HFFc6 (cell line): ENCODE measurements around the gene NRAP. TPM values are rescaled to one million over a fixed set of nuclear protein-coding genes. Genes with fewer than 3 reads are reported as not detected.

Source experiments
- DNase-seq: peaks from one replicate; pipeline ENCODE4 v3.0.0-alpha.2; 2018
- H3K27ac Mint-ChIP-seq: 2 replicates; pipeline ENCODE4 v1.8.0; 2020; ENCODE audit warnings: mild to moderate bottlenecking, mixed read lengths
- H3K27me3 Mint-ChIP-seq: 2 replicates; pipeline ENCODE4 v1.8.0; 2021; ENCODE audit warnings: mild to moderate bottlenecking, moderate library complexity, mixed read lengths; ENCODE audit not compliant: insufficient read depth
- H3K36me3 Mint-ChIP-seq: 2 replicates; pipeline ENCODE4 v1.8.0; 2021; ENCODE audit warnings: low read depth, mixed read lengths
- H3K4me1 Mint-ChIP-seq: 2 replicates; pipeline ENCODE4 v1.8.0; 2020; ENCODE audit warnings: low read depth, mixed read lengths
- H3K4me3 Mint-ChIP-seq: 2 replicates; pipeline ENCODE4 v1.8.0; 2020; ENCODE audit warnings: mild to moderate bottlenecking, moderate library complexity, mixed read lengths
- H3K9me3 Mint-ChIP-seq: 2 replicates; pipeline ENCODE4 v1.8.0; 2020; ENCODE audit warnings: mild to moderate bottlenecking, mixed read lengths
- total RNA-seq, 6 experiments: library from RNA; stranded (reverse); fragmentation: NEBNext Ultra II Directional; extraction: Animal tissue kit (Norgen Biotek cat#: 25700); gene quantifications; 2 replicates in 1 of 6; 3 replicates in 5 of 6; pipeline ENCODE4 v1.2.3, GENCODE V29; 2021
- TF ChIP-seq, protein P1 (sequence below): fragments of 200-600 bp; sonication (generic); IDR thresholded peaks from 2 replicates; pipeline ENCODE4 v1.5.0; 2021; ENCODE audit warnings: antibody characterized with exemption, mild to moderate bottlenecking

Gene NRAP
- total RNA-seq, 6 experiments from 2014 or later: not detected

DNA sequence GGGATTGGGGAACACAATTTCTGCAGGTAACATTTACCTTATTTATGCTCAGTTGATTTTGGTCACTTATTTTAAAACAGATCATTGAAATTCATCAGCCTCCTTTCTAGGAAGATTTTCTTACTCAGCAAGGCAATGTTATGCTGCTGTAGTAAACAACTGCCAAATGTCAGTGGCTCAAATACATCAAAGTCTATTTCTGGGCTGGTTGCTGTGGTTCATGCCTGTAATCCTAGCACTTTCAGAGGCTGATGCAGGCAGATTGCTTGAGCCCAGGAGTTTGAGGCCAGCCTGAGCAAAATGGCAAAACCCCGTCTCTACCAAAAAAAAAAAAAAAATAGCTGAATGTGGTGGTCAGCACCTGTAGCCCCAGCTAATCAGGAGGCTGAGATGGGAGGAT lies 85.1 kb downstream of the NRAP start:
- Mint-ChIP-seq H3K9me3 (no peaks in the 10 kb centered on the region), H3K4me3 (no peak overlapping the region), H3K27ac (no peak overlapping the region), H3K27me3 (peaks cover 14% of the 10 kb centered on the region), H3K36me3 (no peaks in the 10 kb centered on the region), H3K4me1 (no peaks in the 10 kb centered on the region)
- DNase-seq: no peak
- TF ChIP-seq, protein P1, sequence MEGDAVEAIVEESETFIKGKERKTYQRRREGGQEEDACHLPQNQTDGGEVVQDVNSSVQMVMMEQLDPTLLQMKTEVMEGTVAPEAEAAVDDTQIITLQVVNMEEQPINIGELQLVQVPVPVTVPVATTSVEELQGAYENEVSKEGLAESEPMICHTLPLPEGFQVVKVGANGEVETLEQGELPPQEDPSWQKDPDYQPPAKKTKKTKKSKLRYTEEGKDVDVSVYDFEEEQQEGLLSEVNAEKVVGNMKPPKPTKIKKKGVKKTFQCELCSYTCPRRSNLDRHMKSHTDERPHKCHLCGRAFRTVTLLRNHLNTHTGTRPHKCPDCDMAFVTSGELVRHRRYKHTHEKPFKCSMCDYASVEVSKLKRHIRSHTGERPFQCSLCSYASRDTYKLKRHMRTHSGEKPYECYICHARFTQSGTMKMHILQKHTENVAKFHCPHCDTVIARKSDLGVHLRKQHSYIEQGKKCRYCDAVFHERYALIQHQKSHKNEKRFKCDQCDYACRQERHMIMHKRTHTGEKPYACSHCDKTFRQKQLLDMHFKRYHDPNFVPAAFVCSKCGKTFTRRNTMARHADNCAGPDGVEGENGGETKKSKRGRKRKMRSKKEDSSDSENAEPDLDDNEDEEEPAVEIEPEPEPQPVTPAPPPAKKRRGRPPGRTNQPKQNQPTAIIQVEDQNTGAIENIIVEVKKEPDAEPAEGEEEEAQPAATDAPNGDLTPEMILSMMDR: no peak

DNA sequence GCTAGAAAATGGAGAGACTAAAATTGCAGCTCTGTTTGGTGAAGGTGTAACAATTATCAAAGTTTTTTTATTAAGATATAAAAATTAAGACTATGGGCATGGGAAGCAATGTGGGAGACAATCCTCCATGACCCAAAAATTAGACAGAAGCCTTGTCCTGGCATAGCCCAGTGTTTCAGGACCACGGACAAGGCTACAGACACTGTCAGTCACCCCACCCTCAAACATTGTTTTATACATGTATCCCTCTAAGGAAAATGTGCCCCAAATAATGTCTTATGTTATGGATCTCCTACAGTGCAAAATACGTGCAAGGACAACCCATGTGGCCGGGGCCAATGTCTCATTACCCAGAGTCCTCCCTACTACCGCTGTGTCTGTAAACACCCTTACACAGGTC lies 87.0 kb downstream of the NRAP start:
- TF ChIP-seq, protein P1: no peak
- H3K27me3 Mint-ChIP-seq: peaks cover 16% of the 10 kb centered on the region
- H3K9me3 Mint-ChIP-seq: no peaks in the 10 kb centered on the region
- H3K36me3 Mint-ChIP-seq: no peaks in the 10 kb centered on the region
- DNase-seq: peak; percentile 8
- H3K4me3 Mint-ChIP-seq: no peak overlapping the region
- H3K4me1 Mint-ChIP-seq: no peaks in the 10 kb centered on the region
- H3K27ac Mint-ChIP-seq: no peak overlapping the region

DNA sequence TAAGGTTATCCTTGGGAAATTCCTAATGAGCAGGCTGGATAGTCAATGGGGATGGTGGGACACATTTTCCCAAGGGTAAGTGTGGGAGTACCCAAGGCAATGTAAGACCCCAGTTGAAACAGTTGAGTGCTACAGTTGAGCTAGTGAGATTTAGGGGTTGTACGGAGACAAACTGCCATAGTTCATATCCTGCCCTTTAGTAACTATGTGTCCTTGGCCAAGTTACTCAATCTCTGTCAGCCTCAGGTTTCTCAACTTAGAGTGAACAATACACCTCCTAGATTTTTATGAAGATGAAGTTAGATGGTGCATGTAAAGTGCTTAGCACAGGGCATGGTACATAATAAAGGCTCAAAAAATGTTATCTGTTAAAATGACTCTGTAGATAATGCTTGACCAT lies 90.5 kb downstream of the NRAP start:
- Mint-ChIP-seq H3K4me3 (no peak overlapping the region), H3K4me1 (no peaks in the 10 kb centered on the region), H3K27me3 (peaks cover 30% of the 10 kb centered on the region), H3K36me3 (no peaks in the 10 kb centered on the region), H3K27ac (no peak overlapping the region), H3K9me3 (no peaks in the 10 kb centered on the region)
- TF ChIP-seq, protein P1: no peak
- DNase-seq: no peak

DNA sequence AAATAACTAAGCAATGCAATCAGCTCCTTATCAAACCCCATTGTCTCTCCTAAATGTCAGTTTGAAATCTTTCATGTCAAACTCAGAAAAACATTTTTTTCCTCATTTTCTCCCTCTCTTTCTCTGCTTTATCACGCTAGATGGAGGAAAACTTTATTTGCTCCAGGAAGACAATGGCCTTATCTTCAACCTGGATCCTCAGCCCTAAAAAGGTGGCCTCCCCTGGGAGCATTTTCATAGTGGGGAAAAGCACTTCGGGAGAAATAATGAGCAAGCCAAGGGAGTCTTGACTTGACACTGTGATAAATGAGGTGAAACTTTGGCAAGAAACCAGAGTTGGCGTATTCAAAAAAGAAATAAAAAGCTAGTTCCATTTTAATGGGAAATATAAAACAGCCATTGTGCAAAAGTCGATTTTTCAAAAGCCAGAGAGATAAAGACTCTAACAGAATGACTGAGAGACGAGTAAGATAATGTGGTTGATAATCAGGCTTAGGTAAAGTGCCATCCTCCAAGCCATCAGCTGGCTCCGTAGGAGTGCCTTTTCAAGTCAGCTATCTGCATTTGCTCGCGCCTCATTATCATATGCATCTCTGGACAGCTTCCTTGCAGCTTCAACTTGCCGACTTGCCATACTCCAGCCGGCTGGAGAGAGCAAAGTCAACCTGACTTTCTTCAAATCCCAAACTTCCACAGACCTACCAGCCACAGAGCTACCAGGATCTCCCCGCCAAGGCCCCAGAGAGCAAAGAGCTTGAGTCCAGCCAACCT lies 91.1 kb downstream of the NRAP start:
- Mint-ChIP-seq H3K27ac (no peak overlapping the region), H3K9me3 (no peaks in the 10 kb centered on the region), H3K36me3 (no peaks in the 10 kb centered on the region), H3K27me3 (peaks cover 26% of the 10 kb centered on the region), H3K4me1 (no peaks in the 10 kb centered on the region), H3K4me3 (no peak overlapping the region)
- TF ChIP-seq, protein P1: no peak
- DNase-seq: no peak

DNA sequence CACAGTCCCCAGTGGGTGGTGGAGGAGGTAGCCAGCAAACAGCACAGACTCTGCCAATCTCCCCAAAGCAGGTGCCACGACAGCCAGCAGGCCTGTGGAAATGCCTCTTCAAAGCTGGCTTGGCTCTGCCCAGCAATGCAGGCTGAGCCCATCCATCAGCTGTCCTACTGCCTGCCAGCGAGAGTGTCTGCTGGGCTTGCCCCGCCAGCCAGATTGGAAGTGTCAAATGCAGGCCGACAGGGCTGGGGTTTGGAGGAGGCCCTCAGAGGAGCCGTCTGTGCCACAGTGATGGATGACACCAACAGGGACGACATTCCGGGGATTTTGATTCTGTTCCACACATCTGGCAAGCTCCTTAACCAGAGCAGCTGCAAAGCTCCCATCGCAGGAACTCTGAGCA lies 94.3 kb downstream of the NRAP start:
- Mint-ChIP-seq H3K27ac (no peak overlapping the region), H3K4me1 (no peaks in the 10 kb centered on the region), H3K9me3 (no peaks in the 10 kb centered on the region), H3K4me3 (no peak overlapping the region), H3K36me3 (no peaks in the 10 kb centered on the region), H3K27me3 (peaks cover 28% of the 10 kb centered on the region)
- DNase-seq: no peak
- TF ChIP-seq, protein P1: no peak
